ENCODE measurements around the gene BCAS1. TPM values are rescaled to one million over a fixed set of nuclear protein-coding genes. Genes with fewer than 3 reads are reported as not detected.

Gene BCAS1
- total RNA-seq, 2 donors from 2014 or later, result 2.1 TPM; not detected in 1

GRCh38 chr20:53959911-53960578 lies 110.3 kb downstream of the BCAS1 start:
- H3K36me3 ChIP-seq (replicated peaks in 1 of 2; ENCODE audit: insufficient read depth in 1 of 2, low read depth in 2 of 2), result no peaks in the 10 kb centered on the region
- TF ChIP-seq POLR2A (IDR thresholded peaks at IDR 0.05), result no peak
- TF ChIP-seq CTCF (IDR thresholded peaks at IDR 0.05), result no peak
- no peaks in the 10 kb centered on the region for H3K4me1 ChIP-seq
- 66 to 68% methylated on average over 6 of the region's 6 CpGs for WGBS, 2 donors
- H3K27ac ChIP-seq, result no peak overlapping the region
- no peaks in the 10 kb centered on the region for H3K27me3 ChIP-seq
- H3K9me3 ChIP-seq, result no peaks in the 10 kb centered on the region
- ATAC-seq (no peak), DNase-seq (no peak)
- intact Hi-C loops (cut with DNase I), result no loop called here
- no peak overlapping the region for H3K4me3 ChIP-seq

GRCh38 chr20:53958260-53958659 lies 112.1 kb downstream of the BCAS1 start:
- Histone ChIP-seq H3K36me3 (replicated peaks in 1 of 2; ENCODE audit: insufficient read depth in 1 of 2, low read depth in 2 of 2) (no peaks in the 10 kb centered on the region), H3K4me3 (no peak overlapping the region), H3K27ac (no peak overlapping the region), H3K4me1 (no peaks in the 10 kb centered on the region), H3K27me3 (no peaks in the 10 kb centered on the region), H3K9me3 (no peaks in the 10 kb centered on the region)
- ATAC-seq (no peak), DNase-seq (no peak)
- TF ChIP-seq POLR2A (IDR thresholded peaks at IDR 0.05) (no peak), CTCF (IDR thresholded peaks at IDR 0.05) (no peak)
- 57 to 63% methylated on average over 5 of the region's 5 CpGs for WGBS, 2 donors
- intact Hi-C loops (cut with DNase I), result no loop called here

GRCh38 chr20:53957451-53958172 lies 112.8 kb downstream of the BCAS1 start:
- H3K27ac ChIP-seq, result no peak overlapping the region
- no peaks in the 10 kb centered on the region for H3K4me1 ChIP-seq
- WGBS, 2 donors, result 71 to 72% methylated on average over 2 of the region's 2 CpGs
- DNase-seq, result no peak
- H3K9me3 ChIP-seq, result no peaks in the 10 kb centered on the region
- H3K27me3 ChIP-seq, result no peaks in the 10 kb centered on the region
- H3K36me3 ChIP-seq (replicated peaks in 1 of 2; ENCODE audit: insufficient read depth in 1 of 2, low read depth in 2 of 2), result no peaks in the 10 kb centered on the region
- no peak for TF ChIP-seq POLR2A (IDR thresholded peaks at IDR 0.05)
- no peak for TF ChIP-seq CTCF (IDR thresholded peaks at IDR 0.05)
- no peak for ATAC-seq
- no peak overlapping the region for H3K4me3 ChIP-seq
- intact Hi-C loops (cut with DNase I), result no loop called here

GRCh38 chr20:53956013-53956715 lies 114.2 kb downstream of the BCAS1 start:
- intact Hi-C loops (cut with DNase I), result no loop called here
- TF ChIP-seq POLR2A (IDR thresholded peaks at IDR 0.05) (no peak), CTCF (IDR thresholded peaks at IDR 0.05) (no peak)
- no peak for ATAC-seq

More at GRCh38 chr20:53956013-53956715, 114.2 kb downstream of the BCAS1 start:
- 80 to 90% methylated on average over 4 of the region's 4 CpGs for WGBS, 2 donors
- H3K27ac ChIP-seq, result no peak overlapping the region
- no peaks in the 10 kb centered on the region for H3K36me3 ChIP-seq (replicated peaks in 1 of 2; ENCODE audit: insufficient read depth in 1 of 2, low read depth in 2 of 2)
- H3K4me3 ChIP-seq, result no peak overlapping the region
- no peak for DNase-seq
- no peaks in the 10 kb centered on the region for H3K4me1 ChIP-seq
- H3K9me3 ChIP-seq, result no peaks in the 10 kb centered on the region
- H3K27me3 ChIP-seq, result no peaks in the 10 kb centered on the region

Measured in body of pancreas (tissue), 4 donors.